ENCODE data around the gene DDHD1. TPM values are rescaled to one million over a fixed set of nuclear protein-coding genes. Genes with fewer than 3 reads are reported as not detected.

Gene DDHD1
- total RNA-seq, 2 donors from 2014 or later = 77.1 to 80.4 TPM

GRCh38 chr14:53175375-53175774 lies 22.3 kb upstream of the DDHD1 start:
- Mint-ChIP-seq H3K27ac (no peak overlapping the region), H3K4me3 (no peak overlapping the region), H3K27me3 (no peaks in the 10 kb centered on the region), H3K36me3 (ENCODE audit: low read depth) (peaks cover 3% of the 10 kb centered on the region), H3K4me1 (peaks cover 14% of the 10 kb centered on the region)
- DNase-seq = no peak
- no peak for ATAC-seq
- no peaks in the 10 kb centered on the region for H3K9me3 ChIP-seq (ENCODE audit: control insufficient read depth, low read length, poor library complexity, severe bottlenecking)

- H3K36me3 Mint-ChIP-seq (ENCODE audit: low read depth) = peaks cover 3% of the 10 kb centered on the region
- DNase-seq (no peak), ATAC-seq (no peak)
- H3K4me1 Mint-ChIP-seq = peaks cover 10% of the 10 kb centered on the region
- H3K27me3 Mint-ChIP-seq = no peaks in the 10 kb centered on the region
- H3K9me3 ChIP-seq (ENCODE audit: control insufficient read depth, low read length, poor library complexity, severe bottlenecking) = no peaks in the 10 kb centered on the region
- no peak overlapping the region for H3K4me3 Mint-ChIP-seq
- no peak overlapping the region for H3K27ac Mint-ChIP-seq
Observed at GRCh38 chr14:53174918-53175317, 21.8 kb upstream of the DDHD1 start.

GRCh38 chr14:53168786-53169185 lies 15.7 kb upstream of the DDHD1 start:
- Mint-ChIP-seq H3K4me3 (no peak overlapping the region), H3K27ac (no peak overlapping the region), H3K4me1 (peaks cover 5% of the 10 kb centered on the region), H3K36me3 (ENCODE audit: low read depth) (no peaks in the 10 kb centered on the region), H3K27me3 (no peaks in the 10 kb centered on the region)
- DNase-seq (no peak), ATAC-seq (no peak)
- H3K9me3 ChIP-seq (ENCODE audit: control insufficient read depth, low read length, poor library complexity, severe bottlenecking) = no peaks in the 10 kb centered on the region

- no peaks in the 10 kb centered on the region for H3K27me3 Mint-ChIP-seq
- DNase-seq (no peak), ATAC-seq (no peak)
- no peak overlapping the region for H3K4me3 Mint-ChIP-seq
- no peak overlapping the region for H3K27ac Mint-ChIP-seq
- no peaks in the 10 kb centered on the region for H3K9me3 ChIP-seq (ENCODE audit: control insufficient read depth, low read length, poor library complexity, severe bottlenecking)
- peaks cover 5% of the 10 kb centered on the region for H3K4me1 Mint-ChIP-seq
- H3K36me3 Mint-ChIP-seq (ENCODE audit: low read depth) = no peaks in the 10 kb centered on the region
Observed at GRCh38 chr14:53167602-53168328, 14.6 kb upstream of the DDHD1 start.

GRCh38 chr14:53161758-53162435 lies 8.8 kb upstream of the DDHD1 start:
- H3K4me3 Mint-ChIP-seq = no peak overlapping the region
- peaks cover 5% of the 10 kb centered on the region for H3K4me1 Mint-ChIP-seq
- H3K9me3 ChIP-seq (ENCODE audit: control insufficient read depth, low read length, poor library complexity, severe bottlenecking) = no peaks in the 10 kb centered on the region
- DNase-seq (no peak), ATAC-seq (peak; percentile 85)
- no peak overlapping the region for H3K27ac Mint-ChIP-seq
- no peaks in the 10 kb centered on the region for H3K27me3 Mint-ChIP-seq
- no peaks in the 10 kb centered on the region for H3K36me3 Mint-ChIP-seq (ENCODE audit: low read depth)

GRCh38 chr14:53156238-53156637 lies 3.1 kb upstream of the DDHD1 start:
- DNase-seq = no peak
- ATAC-seq = no peak
- Mint-ChIP-seq H3K27ac (peak overlapping the region; percentile 72), H3K4me1 (peaks cover 19% of the 10 kb centered on the region), H3K36me3 (ENCODE audit: low read depth) (peaks cover 6% of the 10 kb centered on the region), H3K4me3 (no peak overlapping the region), H3K27me3 (no peaks in the 10 kb centered on the region)
- no peaks in the 10 kb centered on the region for H3K9me3 ChIP-seq (ENCODE audit: control insufficient read depth, low read length, poor library complexity, severe bottlenecking)

- peaks cover 9% of the 10 kb centered on the region for H3K36me3 Mint-ChIP-seq (ENCODE audit: low read depth)
- H3K9me3 ChIP-seq (ENCODE audit: control insufficient read depth, low read length, poor library complexity, severe bottlenecking) = no peaks in the 10 kb centered on the region
- peak overlapping the region; percentile 97 for H3K27ac Mint-ChIP-seq
- peaks cover 38% of the 10 kb centered on the region for H3K4me1 Mint-ChIP-seq
- no peaks in the 10 kb centered on the region for H3K27me3 Mint-ChIP-seq
- DNase-seq (no peak), ATAC-seq (no peak)
- H3K4me3 Mint-ChIP-seq = peak overlapping the region; percentile 100
Observed at GRCh38 chr14:53153702-53154112, 584 bp upstream of the DDHD1 start.

GRCh38 chr14:53152184-53152886 lies 788 bp downstream of the DDHD1 start:
- H3K36me3 Mint-ChIP-seq (ENCODE audit: low read depth) = peaks cover 9% of the 10 kb centered on the region
- peak overlapping the region; percentile 100 for H3K4me3 Mint-ChIP-seq
- DNase-seq (peak; percentile 43 to 50 (median 48)), ATAC-seq (peak; percentile 46)
- peak overlapping the region; percentile 98 for H3K27ac Mint-ChIP-seq
- H3K9me3 ChIP-seq (ENCODE audit: control insufficient read depth, low read length, poor library complexity, severe bottlenecking) = no peaks in the 10 kb centered on the region
- H3K27me3 Mint-ChIP-seq = no peaks in the 10 kb centered on the region
- H3K4me1 Mint-ChIP-seq = peaks cover 41% of the 10 kb centered on the region

- H3K36me3 Mint-ChIP-seq (ENCODE audit: low read depth) = peaks cover 9% of the 10 kb centered on the region
- no peaks in the 10 kb centered on the region for H3K27me3 Mint-ChIP-seq
- DNase-seq = peak; percentile 25 to 33 (median 29)
- H3K4me1 Mint-ChIP-seq = peaks cover 46% of the 10 kb centered on the region
- no peaks in the 10 kb centered on the region for H3K9me3 ChIP-seq (ENCODE audit: control insufficient read depth, low read length, poor library complexity, severe bottlenecking)
- H3K27ac Mint-ChIP-seq = peak overlapping the region; percentile 98
- peak; percentile 16 for ATAC-seq
- H3K4me3 Mint-ChIP-seq = peak overlapping the region; percentile 100
Observed at GRCh38 chr14:53151523-53152183, 1.5 kb downstream of the DDHD1 start.

GRCh38 chr14:53149668-53150316 lies 3.3 kb downstream of the DDHD1 start:
- no peaks in the 10 kb centered on the region for H3K9me3 ChIP-seq (ENCODE audit: control insufficient read depth, low read length, poor library complexity, severe bottlenecking)
- Mint-ChIP-seq H3K4me1 (peaks cover 48% of the 10 kb centered on the region), H3K36me3 (ENCODE audit: low read depth) (peaks cover 9% of the 10 kb centered on the region), H3K27me3 (no peaks in the 10 kb centered on the region), H3K4me3 (peak overlapping the region; percentile 100), H3K27ac (peak overlapping the region; percentile 98)
- DNase-seq (no peak), ATAC-seq (no peak)

GRCh38 chr14:53148671-53149070 lies 4.5 kb downstream of the DDHD1 start:
- H3K4me1 Mint-ChIP-seq = peaks cover 44% of the 10 kb centered on the region
- H3K9me3 ChIP-seq (ENCODE audit: control insufficient read depth, low read length, poor library complexity, severe bottlenecking) = no peaks in the 10 kb centered on the region
- peaks cover 9% of the 10 kb centered on the region for H3K36me3 Mint-ChIP-seq (ENCODE audit: low read depth)
- peak overlapping the region; percentile 98 for H3K27ac Mint-ChIP-seq
- no peaks in the 10 kb centered on the region for H3K27me3 Mint-ChIP-seq
- DNase-seq (no peak), ATAC-seq (no peak)
- H3K4me3 Mint-ChIP-seq = peak overlapping the region; percentile 45

- Mint-ChIP-seq H3K4me3 (no peak overlapping the region), H3K36me3 (ENCODE audit: low read depth) (peaks cover 9% of the 10 kb centered on the region), H3K4me1 (peaks cover 40% of the 10 kb centered on the region), H3K27ac (peak overlapping the region; percentile 98), H3K27me3 (no peaks in the 10 kb centered on the region)
- no peaks in the 10 kb centered on the region for H3K9me3 ChIP-seq (ENCODE audit: control insufficient read depth, low read length, poor library complexity, severe bottlenecking)
- ATAC-seq (no peak), DNase-seq (no peak)
Observed at GRCh38 chr14:53147893-53148292, 5.2 kb downstream of the DDHD1 start.
